Panc1 (cell line): Measurements from ENCODE around the gene CTRB2. TPM values are rescaled to one million over a fixed set of nuclear protein-coding genes. Genes with fewer than 3 reads are reported as not detected.
A peak's percentile ranks its signal among the peaks of the same experiment; 100 is the strongest.
"Not testable (repeated sequence)": the region's sequence is repeated elsewhere in the genome, so short reads cannot be mapped to it uniquely, and the experiment has no call there.

Source experiments
- ATAC-seq: fragments of 200-7000 bp; cut with Tn5 transposase; 2 replicates; pipeline ENCODE4 v1.9.1; 2020; ENCODE audit warnings: mild to moderate bottlenecking, moderate library complexity
- BruUV-seq: library from RNA; stranded (reverse); fragments of 400-500 nt; replicated peaks from 2 replicates; lab custom pipeline; 2021; lab: Mats Ljungman, UMichigan
- CTCF ChIA-PET: fragments of 300-600 bp; sonication (Branson Sonifier 250); formaldehyde crosslinking; loops from one replicate; lab custom pipeline; 2022; ENCODE audit warnings: antibody characterized with exemption; lab: Charles Lee
- POLR2A ChIA-PET: fragments of 300-600 bp; sonication (Branson Sonifier 250); formaldehyde crosslinking; loops from one replicate; lab custom pipeline; 2022; ENCODE audit warnings: antibody characterized with exemption; lab: Charles Lee
- DNase-seq: peaks from one replicate; pipeline ENCODE4 v3.0.0-alpha.2; 2010; ENCODE audit warnings: low read depth, low spot score
- H3K27ac ChIP-seq: 2 replicates; pipeline ENCODE4 v1.5.1; 2011; ENCODE audit warnings: mild to moderate bottlenecking, low read length, inconsistent platforms
- H3K27me3 ChIP-seq: fragments of 200-500 bp; sonication (Bioruptor generic); 2 replicates; pipeline ENCODE4 v1.6.0; 2014; ENCODE audit warnings: low read length, inconsistent platforms; ENCODE audit not compliant: control insufficient read depth, insufficient read depth
- H3K36me3 ChIP-seq: fragments of 200-500 bp; sonication (Bioruptor generic); 2 replicates; pipeline ENCODE4 v1.5.1; 2014; ENCODE audit warnings: inconsistent platforms, mild to moderate bottlenecking, low read length, moderate library complexity; ENCODE audit not compliant: control insufficient read depth, insufficient read depth
- H3K4me1 ChIP-seq: 2 replicates; pipeline ENCODE4 v1.5.1; 2011; ENCODE audit warnings: inconsistent platforms, mild to moderate bottlenecking, low read length, moderate library complexity; ENCODE audit not compliant: control insufficient read depth, insufficient read depth
- H3K4me3 ChIP-seq, 2 experiments: 2 replicates each; pipeline ENCODE4 v1.5.1; 2011 to 2012; ENCODE audit warnings: low read depth in 2 of 2, low read length in 2 of 2, mild to moderate bottlenecking in 2 of 2, inconsistent platforms in 1 of 2, moderate library complexity in 1 of 2
- H3K9me3 ChIP-seq: fragments of 200-500 bp; sonication (Bioruptor generic); 2 replicates; pipeline ENCODE4 v1.5.1; 2014; ENCODE audit warnings: low read depth, mild to moderate bottlenecking, inconsistent platforms, low read length, moderate library complexity; ENCODE audit not compliant: control insufficient read depth, insufficient read depth
- POLR2AphosphoS5 ChIP-seq: IDR thresholded peaks from 2 replicates; pipeline ENCODE4 v1.6.1; 2012; ENCODE audit warnings: mild to moderate bottlenecking, low read depth, low read length, moderate library complexity
- SIN3A ChIP-seq: IDR thresholded peaks from 2 replicates; pipeline ENCODE4 v1.6.1; 2012; ENCODE audit warnings: low read depth, mild to moderate bottlenecking, low read length, moderate library complexity, borderline replicate concordance; ENCODE audit not compliant: insufficient read depth
- TCF7L2 ChIP-seq: IDR thresholded peaks from 2 replicates; pipeline ENCODE4 v1.6.1; 2011; ENCODE audit warnings: mild to moderate bottlenecking, low read depth, low read length, inconsistent platforms
- in situ Hi-C: cut with HindIII; loops from 2 replicates; pipeline ENCODE4 v1.10.0; 2016; ENCODE audit warnings: low sequenced_read_pairs, low pct_unique_long_range_greater_than_20kb
- intact Hi-C: fragments of 100-400 bp; cut with micrococcal nuclease; formaldehyde crosslinking; loops from one replicate; pipeline ENCODE4 v1.10.0; 2022; ENCODE audit not compliant: unreplicated experiment
- total RNA-seq: library from RNA; stranded (reverse); gene quantifications from one replicate; pipeline ENCODE4 v1.2.1, GENCODE V29; 2021; ENCODE audit not compliant: unreplicated experiment
- TF ChIP-seq, protein P1 (sequence below): fragments of 450-650 bp; IDR thresholded peaks from 2 replicates; pipeline ENCODE4 v1.5.1; 2017; ENCODE audit warnings: mild to moderate bottlenecking
- TF ChIP-seq, protein P2 (sequence below), 2 experiments: IDR thresholded peaks; 2 replicates each; pipeline ENCODE4 v1.6.1; 2011 to 2012; ENCODE audit warnings: low read depth in 2 of 2, control low read depth in 1 of 2, low read length in 1 of 2, mild to moderate bottlenecking in 1 of 2, moderate library complexity in 1 of 2; ENCODE audit not compliant: insufficient read depth in 1 of 2

CTRB2 gene
- total RNA-seq, 1 experiment from 2014 or later: 5.0 TPM

DNA sequence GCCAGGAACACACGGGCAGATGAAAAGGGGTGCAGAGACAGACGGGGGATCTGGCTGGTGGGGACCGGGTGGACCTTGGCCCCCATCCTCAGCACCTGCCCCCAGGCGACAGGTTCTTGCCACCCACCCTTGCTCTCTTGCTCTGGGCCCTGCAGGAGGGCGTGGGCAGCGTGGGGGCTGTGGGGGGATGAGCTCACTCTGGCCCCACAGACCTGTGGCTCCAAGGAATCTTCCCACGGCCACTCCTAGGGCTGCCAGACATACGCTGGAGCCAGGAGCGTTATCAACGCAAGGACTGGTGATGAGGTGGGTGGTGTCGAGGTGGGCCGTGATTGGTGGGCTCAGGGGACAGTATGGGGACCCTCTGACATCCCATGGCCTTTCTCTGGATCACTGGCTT lies 18.1 kb upstream of the CTRB2 start:
- TF ChIP-seq TCF7L2 (no peak), POLR2AphosphoS5 (no peak; the same call in 1 of the 2 replicates), SIN3A (no peak)
- TF ChIP-seq, protein P1, sequence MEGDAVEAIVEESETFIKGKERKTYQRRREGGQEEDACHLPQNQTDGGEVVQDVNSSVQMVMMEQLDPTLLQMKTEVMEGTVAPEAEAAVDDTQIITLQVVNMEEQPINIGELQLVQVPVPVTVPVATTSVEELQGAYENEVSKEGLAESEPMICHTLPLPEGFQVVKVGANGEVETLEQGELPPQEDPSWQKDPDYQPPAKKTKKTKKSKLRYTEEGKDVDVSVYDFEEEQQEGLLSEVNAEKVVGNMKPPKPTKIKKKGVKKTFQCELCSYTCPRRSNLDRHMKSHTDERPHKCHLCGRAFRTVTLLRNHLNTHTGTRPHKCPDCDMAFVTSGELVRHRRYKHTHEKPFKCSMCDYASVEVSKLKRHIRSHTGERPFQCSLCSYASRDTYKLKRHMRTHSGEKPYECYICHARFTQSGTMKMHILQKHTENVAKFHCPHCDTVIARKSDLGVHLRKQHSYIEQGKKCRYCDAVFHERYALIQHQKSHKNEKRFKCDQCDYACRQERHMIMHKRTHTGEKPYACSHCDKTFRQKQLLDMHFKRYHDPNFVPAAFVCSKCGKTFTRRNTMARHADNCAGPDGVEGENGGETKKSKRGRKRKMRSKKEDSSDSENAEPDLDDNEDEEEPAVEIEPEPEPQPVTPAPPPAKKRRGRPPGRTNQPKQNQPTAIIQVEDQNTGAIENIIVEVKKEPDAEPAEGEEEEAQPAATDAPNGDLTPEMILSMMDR: no peak
- TF ChIP-seq, protein P2, sequence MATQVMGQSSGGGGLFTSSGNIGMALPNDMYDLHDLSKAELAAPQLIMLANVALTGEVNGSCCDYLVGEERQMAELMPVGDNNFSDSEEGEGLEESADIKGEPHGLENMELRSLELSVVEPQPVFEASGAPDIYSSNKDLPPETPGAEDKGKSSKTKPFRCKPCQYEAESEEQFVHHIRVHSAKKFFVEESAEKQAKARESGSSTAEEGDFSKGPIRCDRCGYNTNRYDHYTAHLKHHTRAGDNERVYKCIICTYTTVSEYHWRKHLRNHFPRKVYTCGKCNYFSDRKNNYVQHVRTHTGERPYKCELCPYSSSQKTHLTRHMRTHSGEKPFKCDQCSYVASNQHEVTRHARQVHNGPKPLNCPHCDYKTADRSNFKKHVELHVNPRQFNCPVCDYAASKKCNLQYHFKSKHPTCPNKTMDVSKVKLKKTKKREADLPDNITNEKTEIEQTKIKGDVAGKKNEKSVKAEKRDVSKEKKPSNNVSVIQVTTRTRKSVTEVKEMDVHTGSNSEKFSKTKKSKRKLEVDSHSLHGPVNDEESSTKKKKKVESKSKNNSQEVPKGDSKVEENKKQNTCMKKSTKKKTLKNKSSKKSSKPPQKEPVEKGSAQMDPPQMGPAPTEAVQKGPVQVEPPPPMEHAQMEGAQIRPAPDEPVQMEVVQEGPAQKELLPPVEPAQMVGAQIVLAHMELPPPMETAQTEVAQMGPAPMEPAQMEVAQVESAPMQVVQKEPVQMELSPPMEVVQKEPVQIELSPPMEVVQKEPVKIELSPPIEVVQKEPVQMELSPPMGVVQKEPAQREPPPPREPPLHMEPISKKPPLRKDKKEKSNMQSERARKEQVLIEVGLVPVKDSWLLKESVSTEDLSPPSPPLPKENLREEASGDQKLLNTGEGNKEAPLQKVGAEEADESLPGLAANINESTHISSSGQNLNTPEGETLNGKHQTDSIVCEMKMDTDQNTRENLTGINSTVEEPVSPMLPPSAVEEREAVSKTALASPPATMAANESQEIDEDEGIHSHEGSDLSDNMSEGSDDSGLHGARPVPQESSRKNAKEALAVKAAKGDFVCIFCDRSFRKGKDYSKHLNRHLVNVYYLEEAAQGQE (IDR thresholded peaks at IDR 0.05; ENCODE audit: insufficient read depth in 1 of 2, low read depth in 2 of 2, low read length in 1 of 2): no peak
- H3K27ac ChIP-seq: no peak overlapping the region
- intact Hi-C loops: loop anchor here (2.0 kb wide), 1 partner anchor 18 kb away; the partner anchor contains the start of gene CTRB2
- in situ Hi-C loops: no loop called here
- no peaks in the 10 kb centered on the region for H3K9me3 ChIP-seq
- ATAC-seq (peak; percentile 13; the same call in 1 of the 2 replicates), DNase-seq (no peak)
- BruUV-seq: no TSS peak
- H3K4me1 ChIP-seq: peaks cover 3% of the 10 kb centered on the region; the same call in 1 of the 2 replicates
- no peaks in the 10 kb centered on the region for H3K27me3 ChIP-seq
- ChIA-PET CTCF (no interaction called here), POLR2A (no interaction called here)
- no peak overlapping the region for H3K4me3 ChIP-seq
- no peaks in the 10 kb centered on the region; the same call in 1 of the 2 replicates for H3K36me3 ChIP-seq

DNA sequence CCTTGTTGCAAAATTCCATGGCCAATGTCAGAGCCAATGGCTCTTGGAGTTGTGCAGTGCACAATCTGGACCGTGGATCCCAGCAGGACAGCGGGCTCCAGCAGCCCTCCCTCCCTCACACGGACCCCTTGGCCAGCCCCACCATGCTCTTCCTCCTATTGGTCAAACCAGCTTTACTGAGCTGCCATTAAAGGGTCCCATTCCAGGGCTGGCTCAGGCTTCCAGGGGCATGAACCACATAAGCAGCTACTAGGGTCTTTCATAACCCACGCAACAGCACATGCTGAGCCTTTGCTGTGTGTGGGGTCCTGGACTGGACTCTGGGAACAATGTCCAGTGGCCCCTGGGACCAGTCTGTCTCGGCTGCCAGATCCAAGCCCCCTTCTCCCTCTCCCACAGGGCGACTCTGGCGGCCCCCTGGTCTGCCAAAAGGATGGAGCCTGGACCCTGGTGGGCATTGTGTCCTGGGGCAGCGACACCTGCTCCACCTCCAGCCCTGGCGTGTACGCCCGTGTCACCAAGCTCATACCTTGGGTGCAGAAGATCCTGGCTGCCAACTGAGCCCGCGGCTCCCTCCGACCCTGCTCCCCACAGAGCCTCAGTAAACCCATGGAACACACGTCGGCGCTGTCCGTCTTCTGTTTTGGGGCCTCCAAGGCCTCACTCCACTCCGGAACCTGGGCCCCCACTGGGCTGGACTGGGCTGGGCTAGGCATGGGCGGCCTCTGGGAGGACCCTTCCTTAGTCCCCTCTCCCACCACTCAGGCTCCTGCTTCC lies 17.5 kb upstream of the CTRB2 start:
- in situ Hi-C loops: no loop called here
- intact Hi-C loops: loop anchor here (2.0 kb wide), 1 partner anchor 18 kb away; the partner anchor contains the start of gene CTRB2
- DNase-seq (no peak), ATAC-seq (peak; percentile 31)
- Histone ChIP-seq H3K36me3 (no peaks in the 10 kb centered on the region; the same call in 1 of the 2 replicates), H3K27me3 (no peaks in the 10 kb centered on the region), H3K9me3 (no peaks in the 10 kb centered on the region), H3K27ac (no peak overlapping the region), H3K4me1 (peaks cover 3% of the 10 kb centered on the region; the same call in 1 of the 2 replicates), H3K4me3 (no peak overlapping the region)
- ChIA-PET CTCF (no interaction called here), POLR2A (no interaction called here)
- no TSS peak for BruUV-seq
- TF ChIP-seq SIN3A: no peak
- TF ChIP-seq POLR2AphosphoS5: no peak; the same call in 1 of the 2 replicates
- TF ChIP-seq TCF7L2: no peak
- TF ChIP-seq, protein P1: no peak
- TF ChIP-seq, protein P2 (IDR thresholded peaks at IDR 0.05; ENCODE audit: insufficient read depth in 1 of 2, low read depth in 2 of 2, low read length in 1 of 2): no peak

DNA sequence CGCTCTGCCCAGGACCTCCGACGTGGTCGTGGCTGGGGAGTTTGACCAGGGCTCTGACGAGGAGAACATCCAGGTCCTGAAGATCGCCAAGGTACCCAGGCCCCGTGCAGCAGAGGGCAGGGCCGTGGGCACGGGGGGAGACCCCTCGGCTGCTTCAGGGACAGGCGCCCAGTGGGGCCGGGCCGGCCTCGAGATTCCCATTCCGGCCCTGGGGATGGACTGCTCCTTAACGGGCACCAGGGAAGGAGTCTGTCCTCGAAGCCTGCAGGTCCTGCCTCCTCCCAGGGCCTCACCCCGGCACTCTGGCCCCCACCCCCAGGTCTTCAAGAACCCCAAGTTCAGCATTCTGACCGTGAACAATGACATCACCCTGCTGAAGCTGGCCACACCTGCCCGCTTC lies 16.2 kb upstream of the CTRB2 start:
- intact Hi-C loops, DNase-seq, H3K36me3 ChIP-seq, H3K4me1 ChIP-seq, H3K9me3 ChIP-seq, in situ Hi-C loops, H3K4me3 ChIP-seq, CTCF ChIA-PET, ATAC-seq, BruUV-seq, H3K27ac ChIP-seq, POLR2A ChIA-PET, H3K27me3 ChIP-seq: not testable (repeated sequence)
